Loucy (cell line): Measurements from ENCODE around the gene NPHP3.
"Not testable (repeated sequence)": the region's sequence is repeated elsewhere in the genome, so short reads cannot be mapped to it uniquely, and the experiment has no call there.

Experiments
- H2AFZ ChIP-seq: fragments of 200-600 bp; sonication (generic); 2 replicates; pipeline ENCODE4 v1.6.0; 2016; ENCODE audit warnings: antibody characterized with exemption, mild to moderate bottlenecking, low read length, moderate library complexity
- H3F3A ChIP-seq: fragments of 200-600 bp; 2 replicates; pipeline ENCODE4 v1.6.0; 2016; ENCODE audit warnings: antibody characterized with exemption, low read depth, mild to moderate bottlenecking
- H3K27me3 ChIP-seq: fragments of 200-600 bp; sonication (generic); 2 replicates; pipeline ENCODE4 v1.6.1; 2014; ENCODE audit warnings: low read length, mild to moderate bottlenecking; ENCODE audit not compliant: insufficient read depth, poor library complexity, severe bottlenecking
- H3K36me3 ChIP-seq: fragments of 200-600 bp; sonication (generic); 2 replicates; pipeline ENCODE4 v1.6.1; 2016; ENCODE audit warnings: low read length; ENCODE audit not compliant: insufficient read depth
- H3K4me1 ChIP-seq: fragments of 200-600 bp; sonication (generic); 2 replicates; pipeline ENCODE4 v1.5.1; 2014; ENCODE audit warnings: low read length, mild to moderate bottlenecking; ENCODE audit not compliant: insufficient read depth, poor library complexity, severe bottlenecking
- H3K4me2 ChIP-seq: fragments of 200-600 bp; sonication (generic); 2 replicates; pipeline ENCODE4 v1.6.0; 2014; ENCODE audit warnings: antibody characterized with exemption, low read length, low read depth, mild to moderate bottlenecking; ENCODE audit not compliant: poor library complexity, severe bottlenecking
- H3K4me3 ChIP-seq: fragments of 200-600 bp; sonication (generic); 2 replicates; pipeline ENCODE4 v1.5.1; 2014; ENCODE audit warnings: low read length, mild to moderate bottlenecking, mixed read lengths; ENCODE audit not compliant: poor library complexity, severe bottlenecking
- H3K79me2 ChIP-seq: fragments of 200-600 bp; sonication (generic); 2 replicates; pipeline ENCODE4 v1.6.1; 2014; ENCODE audit warnings: low read length; ENCODE audit not compliant: insufficient read depth
- H3K9ac ChIP-seq: fragments of 200-600 bp; sonication (generic); 2 replicates; pipeline ENCODE4 v1.6.0; 2014; ENCODE audit warnings: mild to moderate bottlenecking, low read depth, low read length, moderate library complexity; ENCODE audit not compliant: poor library complexity, severe bottlenecking
- H3K9me2 ChIP-seq: fragments of 200-600 bp; sonication (generic); replicated peaks from 2 replicates; pipeline ENCODE4 v1.6.1; 2016; ENCODE audit warnings: low read depth, low read length, mixed read lengths
- H3K9me3 ChIP-seq: fragments of 200-600 bp; sonication (generic); 2 replicates; pipeline ENCODE4 v1.6.1; 2014; ENCODE audit warnings: mild to moderate bottlenecking, antibody characterized with exemption, low read length, low read depth; ENCODE audit not compliant: insufficient read depth
- H4K20me1 ChIP-seq: fragments of 200-600 bp; sonication (generic); 2 replicates; pipeline ENCODE4 v1.6.0; 2014; ENCODE audit warnings: antibody characterized with exemption, low read length, mild to moderate bottlenecking; ENCODE audit not compliant: insufficient read depth, poor library complexity, severe bottlenecking
- EZH2phosphoT487 ChIP-seq: fragments of 200-600 bp; IDR thresholded peaks from 2 replicates; pipeline ENCODE4 v1.6.1; 2018; ENCODE audit warnings: antibody characterized with exemption, mild to moderate bottlenecking, moderate library complexity, borderline replicate concordance
- TF ChIP-seq, protein P1 (sequence below): fragments of 200-600 bp; sonication (generic); conservative IDR thresholded peaks from 2 replicates; pipeline ENCODE4 v1.5.1; 2014; ENCODE audit warnings: mild to moderate bottlenecking, antibody characterized with exemption, low read length

Gene NPHP3

DNA sequence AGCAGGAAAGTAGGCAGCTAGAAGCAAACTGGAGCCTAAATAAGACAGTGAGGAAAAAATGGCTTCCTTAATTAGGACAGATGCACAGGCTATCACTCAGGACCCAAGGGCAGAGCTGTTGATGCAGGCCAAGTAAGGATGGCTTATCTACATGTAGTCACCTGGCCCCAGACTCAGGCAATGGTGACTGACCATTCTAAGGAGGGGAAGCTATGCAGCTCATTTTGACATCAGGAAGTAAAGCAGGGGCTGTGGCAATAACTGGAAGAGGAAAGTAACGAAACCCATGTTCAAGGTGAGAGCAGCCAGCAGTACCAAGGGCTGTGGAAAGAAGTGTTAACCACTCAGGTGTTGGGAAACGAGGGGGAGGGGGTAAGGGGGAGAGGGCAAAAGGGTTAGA is 78.8 kb downstream of the NPHP3 start:
- Histone ChIP-seq H3K27me3 (no peaks in the 10 kb centered on the region), H3K4me3 (no peak overlapping the region), H3K9me3 (no peaks in the 10 kb centered on the region), H4K20me1 (no peaks in the 10 kb centered on the region), H3K36me3 (peaks cover 11% of the 10 kb centered on the region; the same call in 1 of the 2 replicates), H3K4me2 (no peak overlapping the region), H3K9ac (no peak overlapping the region), H3K9me2 (no peaks in the 10 kb centered on the region), H3K79me2 (no peaks in the 10 kb centered on the region), H3K4me1 (no peaks in the 10 kb centered on the region), H2AFZ (no peak overlapping the region), H3F3A (no peaks in the 10 kb centered on the region)
- TF ChIP-seq EZH2phosphoT487 = no peak
- TF ChIP-seq, protein P1, sequence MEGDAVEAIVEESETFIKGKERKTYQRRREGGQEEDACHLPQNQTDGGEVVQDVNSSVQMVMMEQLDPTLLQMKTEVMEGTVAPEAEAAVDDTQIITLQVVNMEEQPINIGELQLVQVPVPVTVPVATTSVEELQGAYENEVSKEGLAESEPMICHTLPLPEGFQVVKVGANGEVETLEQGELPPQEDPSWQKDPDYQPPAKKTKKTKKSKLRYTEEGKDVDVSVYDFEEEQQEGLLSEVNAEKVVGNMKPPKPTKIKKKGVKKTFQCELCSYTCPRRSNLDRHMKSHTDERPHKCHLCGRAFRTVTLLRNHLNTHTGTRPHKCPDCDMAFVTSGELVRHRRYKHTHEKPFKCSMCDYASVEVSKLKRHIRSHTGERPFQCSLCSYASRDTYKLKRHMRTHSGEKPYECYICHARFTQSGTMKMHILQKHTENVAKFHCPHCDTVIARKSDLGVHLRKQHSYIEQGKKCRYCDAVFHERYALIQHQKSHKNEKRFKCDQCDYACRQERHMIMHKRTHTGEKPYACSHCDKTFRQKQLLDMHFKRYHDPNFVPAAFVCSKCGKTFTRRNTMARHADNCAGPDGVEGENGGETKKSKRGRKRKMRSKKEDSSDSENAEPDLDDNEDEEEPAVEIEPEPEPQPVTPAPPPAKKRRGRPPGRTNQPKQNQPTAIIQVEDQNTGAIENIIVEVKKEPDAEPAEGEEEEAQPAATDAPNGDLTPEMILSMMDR = no peak

DNA sequence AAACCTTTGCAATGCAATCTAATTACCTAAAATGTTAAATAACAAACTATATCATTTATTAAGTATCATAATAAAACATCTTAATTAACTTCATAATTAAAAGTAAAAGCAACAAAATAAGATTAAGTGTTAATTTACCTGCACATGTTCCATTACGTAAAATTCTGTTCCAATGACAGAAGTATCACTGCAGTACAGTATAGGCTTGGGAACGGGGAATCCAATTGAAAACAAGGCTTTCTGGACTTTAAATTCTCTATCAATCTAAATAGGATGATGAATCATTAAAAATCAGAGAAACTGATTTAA is 79.7 kb downstream of the NPHP3 start:
- Histone ChIP-seq H3K9me3 (no peaks in the 10 kb centered on the region), H3F3A (no peaks in the 10 kb centered on the region), H3K4me2 (no peak overlapping the region), H2AFZ (no peak overlapping the region), H3K27me3 (no peaks in the 10 kb centered on the region), H3K4me3 (no peak overlapping the region), H3K9ac (no peak overlapping the region), H3K4me1 (no peaks in the 10 kb centered on the region), H4K20me1 (no peaks in the 10 kb centered on the region), H3K36me3 (peaks cover 18% of the 10 kb centered on the region; the same call in 1 of the 2 replicates), H3K79me2 (no peaks in the 10 kb centered on the region), H3K9me2 (no peaks in the 10 kb centered on the region)
- TF ChIP-seq, protein P1 = no peak

DNA sequence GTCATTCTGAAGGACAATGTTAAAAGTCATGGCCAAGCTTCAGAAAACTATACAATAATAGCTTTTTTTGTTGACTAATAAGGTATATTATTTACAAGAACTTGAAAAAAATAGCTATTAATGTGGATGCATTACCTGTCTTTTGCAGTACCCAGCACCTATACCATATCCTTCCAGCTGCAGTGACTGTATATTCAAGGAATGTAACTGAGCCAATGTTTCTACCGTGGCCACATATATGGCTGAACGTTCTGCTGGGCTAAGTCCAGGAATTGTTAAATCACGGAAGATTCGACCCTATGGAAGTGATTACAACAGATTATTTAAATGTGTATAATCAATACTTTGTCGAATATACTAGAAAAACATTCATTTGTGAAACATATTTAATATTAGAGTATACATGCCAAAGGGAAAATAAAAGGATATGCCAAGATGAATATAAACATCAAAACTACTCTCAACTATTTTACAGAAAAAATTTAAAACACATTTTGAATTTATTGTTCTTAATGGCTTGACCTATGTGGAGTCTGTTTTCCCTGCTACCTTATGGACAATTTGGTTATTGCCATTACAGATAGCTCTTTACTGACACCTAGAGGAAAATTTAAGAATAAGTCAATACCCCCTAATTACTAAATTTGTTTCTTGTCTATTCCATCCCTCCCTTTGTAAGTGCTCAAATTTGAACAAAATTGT is 80.2 kb downstream of the NPHP3 start:
- no peak overlapping the region for H3K9ac ChIP-seq
- no peak overlapping the region for H3K4me3 ChIP-seq
- H3F3A ChIP-seq = no peaks in the 10 kb centered on the region
- no peaks in the 10 kb centered on the region for H3K79me2 ChIP-seq
- peaks cover 18% of the 10 kb centered on the region; the same call in 1 of the 2 replicates for H3K36me3 ChIP-seq
- no peak overlapping the region for H2AFZ ChIP-seq
- no peaks in the 10 kb centered on the region for H3K27me3 ChIP-seq
- H4K20me1 ChIP-seq = no peaks in the 10 kb centered on the region
- no peak overlapping the region for H3K4me2 ChIP-seq
- no peaks in the 10 kb centered on the region for H3K9me3 ChIP-seq
- H3K9me2 ChIP-seq = no peaks in the 10 kb centered on the region
- no peaks in the 10 kb centered on the region for H3K4me1 ChIP-seq
- TF ChIP-seq, protein P1 = peak; percentile 81
- TF ChIP-seq EZH2phosphoT487 = no peak

DNA sequence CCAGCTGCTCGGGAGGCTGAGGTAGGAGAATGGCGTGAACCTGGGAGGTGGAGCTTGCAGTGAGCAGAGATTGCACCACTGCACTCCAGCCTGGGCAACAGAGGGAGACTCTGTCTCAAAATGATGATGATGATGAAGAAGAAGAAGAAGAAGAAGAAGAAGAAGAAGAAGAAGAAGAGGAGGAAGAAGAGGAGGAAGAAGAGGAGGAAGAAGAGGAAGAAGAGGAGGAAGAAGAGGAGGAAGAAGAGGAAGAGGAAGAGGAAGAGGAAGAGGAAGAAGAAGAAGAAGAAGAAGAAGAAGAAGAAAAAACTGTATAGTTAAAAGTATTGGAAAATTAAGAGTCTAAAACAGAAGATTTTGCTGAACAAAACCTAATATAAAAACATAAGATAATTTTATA is 80.8 kb downstream of the NPHP3 start:
- H3K9ac ChIP-seq, H2AFZ ChIP-seq, H3K27me3 ChIP-seq, H3K4me1 ChIP-seq, H3K4me2 ChIP-seq, H3F3A ChIP-seq, H3K4me3 ChIP-seq, H3K9me3 ChIP-seq, H4K20me1 ChIP-seq, H3K9me2 ChIP-seq, H3K79me2 ChIP-seq: not testable (repeated sequence)
- H3K36me3 ChIP-seq = peaks cover 18% of the 10 kb centered on the region; the same call in 1 of the 2 replicates
